H9 (cell line): Measurements from ENCODE around the gene TLR6. TPM values are rescaled to one million over a fixed set of nuclear protein-coding genes. Genes with fewer than 3 reads are reported as not detected.

Source experiments
- DNase-seq: peaks from one replicate; pipeline ENCODE4 v3.0.0-alpha.2; 2017
- H2AFZ ChIP-seq: one replicate; pipeline ENCODE4 v1.6.1; 2013; ENCODE audit warnings: mild to moderate bottlenecking, low read length, control low read depth, moderate library complexity
- H2AK5ac ChIP-seq: 2 replicates; pipeline ENCODE4 v1.6.1; 2013; ENCODE audit warnings: low read length, control low read depth, mixed read lengths; ENCODE audit not compliant: insufficient read length
- H2BK120ac ChIP-seq: one replicate; pipeline ENCODE4 v1.6.1; 2013; ENCODE audit warnings: low read depth, mild to moderate bottlenecking, low read length, control low read depth, inconsistent platforms; ENCODE audit not compliant: poor library complexity, severe bottlenecking
- H2BK12ac ChIP-seq: 2 replicates; pipeline ENCODE4 v1.6.1; 2013; ENCODE audit warnings: low read length, control low read depth, mixed read lengths, low read depth; ENCODE audit not compliant: insufficient read length
- H2BK15ac ChIP-seq: 2 replicates; pipeline ENCODE4 v1.6.1; 2013; ENCODE audit warnings: low read depth, low read length, control low read depth
- H2BK20ac ChIP-seq: one replicate; pipeline ENCODE4 v1.6.1; 2013; ENCODE audit warnings: low read depth, mild to moderate bottlenecking, low read length, control low read depth, inconsistent platforms; ENCODE audit not compliant: poor library complexity, severe bottlenecking
- H2BK5ac ChIP-seq: 2 replicates; pipeline ENCODE4 v1.6.1; 2013; ENCODE audit warnings: low read length, control low read depth, mixed read lengths; ENCODE audit not compliant: insufficient read length
- H3K14ac ChIP-seq: 2 replicates; pipeline ENCODE4 v1.6.1; 2013; ENCODE audit warnings: low read length, control low read depth; ENCODE audit not compliant: insufficient read depth
- H3K18ac ChIP-seq: 2 replicates; pipeline ENCODE4 v1.6.1; 2013; ENCODE audit warnings: low read depth, mild to moderate bottlenecking, mixed read lengths, low read length, control low read depth; ENCODE audit not compliant: insufficient read length
- H3K23ac ChIP-seq: 2 replicates; pipeline ENCODE4 v1.6.1; 2013; ENCODE audit warnings: low read length, control low read depth, mixed read lengths, low read depth; ENCODE audit not compliant: insufficient read length
- H3K23me2 ChIP-seq: 2 replicates; pipeline ENCODE4 v1.6.1; 2013; ENCODE audit warnings: low read depth, mild to moderate bottlenecking, mixed read lengths, low read length, control low read depth; ENCODE audit not compliant: insufficient read length, poor library complexity, severe bottlenecking
- H3K27ac ChIP-seq: 2 replicates; pipeline ENCODE4 v1.5.1; 2013; ENCODE audit warnings: low read length, control low read depth, mixed read lengths, low read depth; ENCODE audit not compliant: insufficient read length
- H3K27me3 ChIP-seq: 2 replicates; pipeline ENCODE4 v1.6.1; 2013; ENCODE audit warnings: low read length, control low read depth, inconsistent platforms; ENCODE audit not compliant: insufficient read depth
- H3K4ac ChIP-seq: 2 replicates; pipeline ENCODE4 v1.6.1; 2013; ENCODE audit warnings: low read depth, mild to moderate bottlenecking, control low read depth, inconsistent platforms, low read length, moderate library complexity
- H3K4me1 ChIP-seq: 2 replicates; pipeline ENCODE4 v1.6.1; 2013; ENCODE audit warnings: low read length, control low read depth, inconsistent platforms; ENCODE audit not compliant: insufficient read depth
- H3K4me2 ChIP-seq: 2 replicates; pipeline ENCODE4 v1.6.1; 2013; ENCODE audit warnings: low read length, control low read depth, mixed read lengths; ENCODE audit not compliant: insufficient read length, insufficient read depth
- H3K56ac ChIP-seq: 2 replicates; pipeline ENCODE4 v1.6.1; 2013; ENCODE audit warnings: low read depth, mild to moderate bottlenecking, mixed read lengths, low read length, control low read depth; ENCODE audit not compliant: insufficient read length
- H3K79me1 ChIP-seq: 2 replicates; pipeline ENCODE4 v1.6.1; 2013; ENCODE audit warnings: low read depth, mild to moderate bottlenecking, moderate library complexity, low read length, control low read depth, inconsistent platforms; ENCODE audit not compliant: insufficient read depth, poor library complexity, severe bottlenecking
- H3K79me2 ChIP-seq: 2 replicates; pipeline ENCODE4 v1.6.1; 2013; ENCODE audit warnings: low read length, control low read depth, inconsistent platforms; ENCODE audit not compliant: insufficient read depth
- H3K9ac ChIP-seq: 2 replicates; pipeline ENCODE4 v1.6.1; 2013; ENCODE audit warnings: low read length, control low read depth, mixed read lengths; ENCODE audit not compliant: insufficient read length; ENCODE audit errors: extremely low read depth
- H3K9me3 ChIP-seq: one replicate; pipeline ENCODE4 v1.6.1; 2013; ENCODE audit warnings: low read depth, low read length, inconsistent platforms; ENCODE audit not compliant: control insufficient read depth
- H3T11ph ChIP-seq: one replicate; pipeline ENCODE4 v1.6.1; 2013; ENCODE audit warnings: mild to moderate bottlenecking, low read length, control low read depth, inconsistent platforms
- H4K20me1 ChIP-seq: one replicate; pipeline ENCODE4 v1.6.1; 2013; ENCODE audit not compliant: control insufficient read depth, insufficient read length, insufficient read depth
- H4K5ac ChIP-seq: 2 replicates; pipeline ENCODE4 v1.6.1; 2013; ENCODE audit warnings: low read depth, mild to moderate bottlenecking, mixed read lengths, low read length, control low read depth; ENCODE audit not compliant: insufficient read length
- H4K8ac ChIP-seq: replicated peaks from 2 replicates; pipeline ENCODE4 v1.6.1; 2013; ENCODE audit warnings: low read length, control low read depth, mixed read lengths, low read depth; ENCODE audit not compliant: insufficient read length
- H4K91ac ChIP-seq: 2 replicates; pipeline ENCODE4 v1.6.1; 2013; ENCODE audit warnings: low read depth, mild to moderate bottlenecking, moderate library complexity, mixed read lengths, low read length, control low read depth; ENCODE audit not compliant: insufficient read length
- H3K27ac Mint-ChIP-seq, 3 experiments: 2 replicates in 2 of 3; 3 replicates in 1 of 3; pipeline ENCODE4 v1.8.0; 2020 to 2021; ENCODE audit warnings: mixed read lengths in 3 of 3, mild to moderate bottlenecking in 1 of 3, moderate library complexity in 1 of 3
- H3K27me3 Mint-ChIP-seq: 2 replicates; pipeline ENCODE4 v1.8.0; 2021; ENCODE audit warnings: low read depth, mild to moderate bottlenecking, moderate library complexity, mixed read lengths
- H3K36me3 Mint-ChIP-seq, 3 experiments: 2 replicates in 2 of 3; 3 replicates in 1 of 3; pipeline ENCODE4 v1.8.0; 2020 to 2021; ENCODE audit warnings: low read depth in 3 of 3, mixed read lengths in 3 of 3; ENCODE audit not compliant: insufficient read depth in 1 of 3
- H3K4me1 Mint-ChIP-seq, 2 experiments: 2 replicates each; pipeline ENCODE4 v1.8.0; 2020; ENCODE audit warnings: mixed read lengths in 2 of 2
- H3K4me3 Mint-ChIP-seq, 2 experiments: 2 replicates in 1 of 2; 3 replicates in 1 of 2; pipeline ENCODE4 v1.8.0; 2020 to 2021; ENCODE audit warnings: mild to moderate bottlenecking in 2 of 2, mixed read lengths in 2 of 2, moderate library complexity in 1 of 2
- H3K9me3 Mint-ChIP-seq, 2 experiments: 2 replicates in 1 of 2; 3 replicates in 1 of 2; pipeline ENCODE4 v1.8.0; 2020; ENCODE audit warnings: mild to moderate bottlenecking in 2 of 2, mixed read lengths in 2 of 2, moderate library complexity in 1 of 2
- WGBS: extraction: QIAGEN DNeasy Blood & Tissue Kit; methylation state at CpG from one replicate; pipeline ENCODE4 v1.1.7; 2013; ENCODE audit warnings: missing lambda C conversion rate, low lambda C conversion rate, mixed read lengths; ENCODE audit not compliant: insufficient read length; ENCODE audit errors: extremely low coverage; 5-methylcytosine and 5-hydroxymethylcytosine counted together
- total RNA-seq: library from RNA; stranded (reverse); gene quantifications from 2 replicates; pipeline ENCODE4 v1.2.1, GENCODE V29; 2021
- TF ChIP-seq, protein P1 (sequence below): fragments of 200-600 bp; sonication (generic); conservative IDR thresholded peaks from 3 replicates; pipeline ENCODE4 v1.8.0; 2021; ENCODE audit warnings: antibody characterized with exemption, mild to moderate bottlenecking

The TLR6 gene
- total RNA-seq, 1 experiment from 2014 or later = 0.11 TPM

DNA sequence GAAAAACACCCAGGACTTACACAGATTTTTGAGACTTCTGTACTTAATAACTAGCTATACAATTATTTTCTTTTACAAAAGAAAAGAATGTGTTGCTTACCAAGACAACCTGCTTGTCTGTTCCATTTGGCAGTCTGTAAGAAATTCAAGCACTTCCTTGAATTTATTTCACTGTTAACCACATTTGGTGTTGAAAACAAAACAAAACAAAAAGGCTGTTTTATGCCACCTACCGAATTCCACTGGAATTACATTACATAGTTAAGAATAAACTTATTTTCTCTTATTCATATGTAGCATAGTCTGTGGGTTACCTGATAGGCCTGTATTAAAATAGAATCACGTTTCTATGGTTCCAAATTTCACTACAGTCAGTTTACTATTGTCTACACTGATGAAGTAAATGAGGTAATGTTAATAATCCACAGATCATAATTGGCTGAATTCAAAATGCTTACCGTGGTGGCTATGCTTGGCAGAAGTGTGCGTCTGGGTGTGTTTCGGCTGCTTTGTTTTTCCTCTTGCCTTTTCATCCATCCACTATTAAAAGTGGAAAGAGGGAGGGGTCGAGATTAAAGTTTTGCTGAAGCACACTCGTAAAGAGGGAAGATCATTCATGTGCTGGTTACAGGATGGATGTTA, 51.8 kb downstream of the TLR6 start, which contains the start of gene TLR1:
Gene TLR1, minus strand, starts transcription at position 138 of the 642 bp plus-strand sequence. CDS start 5,960 bp downstream, outside the sequence.
- no peak within 1 kb of the TSS for H3K27ac Mint-ChIP-seq
- Histone ChIP-seq H4K8ac (no peak within 1 kb of the TSS), H4K20me1 (no peaks in the 10 kb centered on the region), H2AK5ac (no peak within 1 kb of the TSS), H3K9ac (no peak within 1 kb of the TSS), H3K79me2 (no peaks in the 10 kb centered on the region), H2BK5ac (no peak within 1 kb of the TSS), H3K23me2 (no peaks in the 10 kb centered on the region), H3K4ac (no peak within 1 kb of the TSS), H4K5ac (no peak within 1 kb of the TSS), H3K79me1 (no peaks in the 10 kb centered on the region), H2BK15ac (no peak within 1 kb of the TSS), H3K27me3 (no peaks in the 10 kb centered on the region), H3K18ac (no peak within 1 kb of the TSS), H3K9me3 (peaks cover 12% of the 10 kb centered on the region), H3K27ac (no peak within 1 kb of the TSS), H2AFZ (no peak within 1 kb of the TSS), H3K4me1 (no peaks in the 10 kb centered on the region), H2BK120ac (no peak within 1 kb of the TSS), H2BK20ac (no peak within 1 kb of the TSS), H3K14ac (no peak within 1 kb of the TSS), H3K4me2 (no peak within 1 kb of the TSS), H2BK12ac (no peak within 1 kb of the TSS), H3K56ac (no peak within 1 kb of the TSS), H3T11ph (no peak within 1 kb of the TSS), H3K23ac (no peak within 1 kb of the TSS), H4K91ac (no peak within 1 kb of the TSS)
- peaks cover 16 to 29% (median 17%) of the 10 kb centered on the region in 3 experiments for H3K36me3 Mint-ChIP-seq
- no CpG with 5 or more reads among the region's 7 CpGs for WGBS
- H3K4me3 Mint-ChIP-seq = no peak within 1 kb of the TSS
- no peak for DNase-seq
- peaks cover 35 to 54% of the 10 kb centered on the region in 2 experiments for H3K9me3 Mint-ChIP-seq
- peaks cover 2% of the 10 kb centered on the region; the same call in 1 of the 2 replicates for H3K27me3 Mint-ChIP-seq
- H3K4me1 Mint-ChIP-seq = no peaks in the 10 kb centered on the region
- TF ChIP-seq, protein P1, sequence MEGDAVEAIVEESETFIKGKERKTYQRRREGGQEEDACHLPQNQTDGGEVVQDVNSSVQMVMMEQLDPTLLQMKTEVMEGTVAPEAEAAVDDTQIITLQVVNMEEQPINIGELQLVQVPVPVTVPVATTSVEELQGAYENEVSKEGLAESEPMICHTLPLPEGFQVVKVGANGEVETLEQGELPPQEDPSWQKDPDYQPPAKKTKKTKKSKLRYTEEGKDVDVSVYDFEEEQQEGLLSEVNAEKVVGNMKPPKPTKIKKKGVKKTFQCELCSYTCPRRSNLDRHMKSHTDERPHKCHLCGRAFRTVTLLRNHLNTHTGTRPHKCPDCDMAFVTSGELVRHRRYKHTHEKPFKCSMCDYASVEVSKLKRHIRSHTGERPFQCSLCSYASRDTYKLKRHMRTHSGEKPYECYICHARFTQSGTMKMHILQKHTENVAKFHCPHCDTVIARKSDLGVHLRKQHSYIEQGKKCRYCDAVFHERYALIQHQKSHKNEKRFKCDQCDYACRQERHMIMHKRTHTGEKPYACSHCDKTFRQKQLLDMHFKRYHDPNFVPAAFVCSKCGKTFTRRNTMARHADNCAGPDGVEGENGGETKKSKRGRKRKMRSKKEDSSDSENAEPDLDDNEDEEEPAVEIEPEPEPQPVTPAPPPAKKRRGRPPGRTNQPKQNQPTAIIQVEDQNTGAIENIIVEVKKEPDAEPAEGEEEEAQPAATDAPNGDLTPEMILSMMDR = peak; percentile 47; the same call in 2 of the 3 replicates
